PFSK-1 (cell line): ENCODE measurements around the gene NBEAL2.

Experiments
- FOXP2 ChIP-seq: optimal IDR thresholded peaks from 2 replicates; pipeline ENCODE3; 2011; ENCODE audit warnings: borderline replicate concordance, control low read depth, inconsistent platforms; ENCODE audit not compliant: insufficient read depth; ENCODE audit errors: extremely low read length, extremely low read depth
- POLR2AphosphoS5 ChIP-seq: IDR thresholded peaks from 2 replicates; pipeline ENCODE4 v1.6.1; 2012; ENCODE audit warnings: low read depth, mild to moderate bottlenecking, control low read depth, low read length, moderate library complexity
- SIN3A ChIP-seq: IDR thresholded peaks from 2 replicates; pipeline ENCODE4 v1.6.1; 2012; ENCODE audit warnings: mild to moderate bottlenecking, low read length, moderate library complexity, borderline replicate concordance; ENCODE audit not compliant: insufficient read depth
- TAF1 ChIP-seq: IDR thresholded peaks from 2 replicates; pipeline ENCODE4 v1.6.1; 2012; ENCODE audit warnings: low read length, control low read depth, borderline replicate concordance; ENCODE audit not compliant: insufficient read depth
- TF ChIP-seq, protein P1 (sequence below), 2 experiments: IDR thresholded peaks; 2 replicates each; pipeline versions ENCODE4 v1.6.1 to v1.8.0; 2011 to 2012; ENCODE audit warnings: low read depth in 2 of 2, low read length in 2 of 2, control low read depth in 1 of 2, inconsistent platforms in 1 of 2, mild to moderate bottlenecking in 1 of 2, moderate library complexity in 1 of 2; ENCODE audit not compliant: insufficient read depth in 1 of 2

The NBEAL2 gene

DNA sequence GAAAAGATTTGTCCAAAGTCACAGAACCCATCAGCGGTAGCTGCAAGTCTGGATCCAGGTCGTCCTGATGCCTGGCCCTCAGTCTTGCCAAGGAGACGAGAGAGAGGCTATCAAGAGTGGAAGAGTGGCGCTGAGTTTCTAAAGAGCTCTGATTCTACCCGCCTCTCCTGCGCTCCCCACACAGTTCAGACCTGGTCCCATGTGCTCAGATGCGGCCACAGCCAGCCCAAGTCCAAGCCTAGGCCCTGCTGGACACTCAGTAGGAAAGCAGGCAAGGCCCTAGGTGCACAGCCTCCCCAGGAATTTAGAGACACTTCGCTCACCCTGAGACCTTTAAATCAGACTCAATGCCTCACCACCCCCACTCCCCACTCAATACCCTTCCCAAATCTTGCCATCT lies 35.3 kb upstream of the NBEAL2 start:
- TF ChIP-seq SIN3A: no peak
- TF ChIP-seq TAF1: no peak
- TF ChIP-seq, protein P1, sequence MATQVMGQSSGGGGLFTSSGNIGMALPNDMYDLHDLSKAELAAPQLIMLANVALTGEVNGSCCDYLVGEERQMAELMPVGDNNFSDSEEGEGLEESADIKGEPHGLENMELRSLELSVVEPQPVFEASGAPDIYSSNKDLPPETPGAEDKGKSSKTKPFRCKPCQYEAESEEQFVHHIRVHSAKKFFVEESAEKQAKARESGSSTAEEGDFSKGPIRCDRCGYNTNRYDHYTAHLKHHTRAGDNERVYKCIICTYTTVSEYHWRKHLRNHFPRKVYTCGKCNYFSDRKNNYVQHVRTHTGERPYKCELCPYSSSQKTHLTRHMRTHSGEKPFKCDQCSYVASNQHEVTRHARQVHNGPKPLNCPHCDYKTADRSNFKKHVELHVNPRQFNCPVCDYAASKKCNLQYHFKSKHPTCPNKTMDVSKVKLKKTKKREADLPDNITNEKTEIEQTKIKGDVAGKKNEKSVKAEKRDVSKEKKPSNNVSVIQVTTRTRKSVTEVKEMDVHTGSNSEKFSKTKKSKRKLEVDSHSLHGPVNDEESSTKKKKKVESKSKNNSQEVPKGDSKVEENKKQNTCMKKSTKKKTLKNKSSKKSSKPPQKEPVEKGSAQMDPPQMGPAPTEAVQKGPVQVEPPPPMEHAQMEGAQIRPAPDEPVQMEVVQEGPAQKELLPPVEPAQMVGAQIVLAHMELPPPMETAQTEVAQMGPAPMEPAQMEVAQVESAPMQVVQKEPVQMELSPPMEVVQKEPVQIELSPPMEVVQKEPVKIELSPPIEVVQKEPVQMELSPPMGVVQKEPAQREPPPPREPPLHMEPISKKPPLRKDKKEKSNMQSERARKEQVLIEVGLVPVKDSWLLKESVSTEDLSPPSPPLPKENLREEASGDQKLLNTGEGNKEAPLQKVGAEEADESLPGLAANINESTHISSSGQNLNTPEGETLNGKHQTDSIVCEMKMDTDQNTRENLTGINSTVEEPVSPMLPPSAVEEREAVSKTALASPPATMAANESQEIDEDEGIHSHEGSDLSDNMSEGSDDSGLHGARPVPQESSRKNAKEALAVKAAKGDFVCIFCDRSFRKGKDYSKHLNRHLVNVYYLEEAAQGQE (IDR thresholded peaks at IDR 0.05; ENCODE audit: insufficient read depth in 1 of 2, low read depth in 2 of 2, low read length in 2 of 2): no peak
- no peak for TF ChIP-seq POLR2AphosphoS5
- TF ChIP-seq FOXP2: no peak

DNA sequence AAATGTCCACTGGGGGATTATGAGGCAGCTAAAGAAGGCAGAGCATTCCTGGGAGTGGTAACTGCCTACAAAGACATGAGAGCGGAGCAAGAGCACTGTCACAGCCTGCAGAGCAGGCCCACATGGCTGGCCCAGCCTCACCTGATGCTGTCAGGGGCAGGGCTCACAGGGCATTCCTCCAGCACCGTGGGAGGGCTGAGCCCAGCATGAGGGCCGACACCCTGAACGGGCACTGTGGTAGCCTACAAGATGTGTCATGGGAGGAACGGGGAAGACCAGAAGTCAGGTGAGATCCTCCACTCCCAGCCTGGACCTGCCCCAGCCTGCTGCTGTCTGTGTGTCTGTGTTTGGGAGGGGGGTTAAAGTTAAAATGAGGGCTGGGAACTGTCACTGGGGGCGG lies 33.0 kb upstream of the NBEAL2 start:
- TF ChIP-seq TAF1 (no peak), POLR2AphosphoS5 (no peak), SIN3A (no peak), FOXP2 (no peak)
- TF ChIP-seq, protein P1 (IDR thresholded peaks at IDR 0.05; ENCODE audit: insufficient read depth in 1 of 2, low read depth in 2 of 2, low read length in 2 of 2): no peak

DNA sequence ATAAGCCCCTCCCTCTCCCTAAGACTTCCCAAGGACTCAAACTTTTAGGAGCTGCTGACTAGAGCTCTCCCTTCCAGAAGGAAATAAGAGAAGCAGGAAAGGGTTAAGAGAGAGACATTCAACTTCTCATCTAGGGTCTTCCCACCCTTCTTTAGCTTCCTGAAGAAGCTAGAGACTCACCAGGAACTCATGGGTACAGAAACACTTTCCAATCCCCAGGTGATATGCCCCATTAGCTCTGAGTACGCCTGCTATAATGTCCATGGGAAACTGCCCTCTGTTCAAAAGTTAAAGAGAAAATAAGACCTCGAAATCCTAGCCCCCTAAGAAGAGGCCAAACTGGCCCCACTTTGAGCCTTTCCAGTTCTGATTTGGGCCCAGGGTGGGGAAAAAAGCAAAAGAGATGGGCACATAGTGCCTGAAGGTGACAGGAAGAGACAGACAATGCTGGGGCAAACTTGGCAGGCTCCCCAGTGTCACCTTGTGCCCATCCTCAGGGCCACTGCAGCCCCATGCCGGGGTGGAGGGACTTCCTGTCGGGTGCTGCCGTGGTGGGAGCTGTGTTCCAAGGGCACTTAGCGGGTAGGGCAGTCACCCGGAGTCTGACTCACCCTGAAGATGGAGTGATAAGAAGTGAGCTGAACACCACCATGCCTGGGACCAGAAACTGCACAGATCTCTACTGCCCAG lies 32.5 kb upstream of the NBEAL2 start:
- TF ChIP-seq SIN3A (no peak), FOXP2 (no peak), TAF1 (no peak), POLR2AphosphoS5 (no peak)
- TF ChIP-seq, protein P1 (IDR thresholded peaks at IDR 0.05; ENCODE audit: insufficient read depth in 1 of 2, low read depth in 2 of 2, low read length in 2 of 2): no peak

DNA sequence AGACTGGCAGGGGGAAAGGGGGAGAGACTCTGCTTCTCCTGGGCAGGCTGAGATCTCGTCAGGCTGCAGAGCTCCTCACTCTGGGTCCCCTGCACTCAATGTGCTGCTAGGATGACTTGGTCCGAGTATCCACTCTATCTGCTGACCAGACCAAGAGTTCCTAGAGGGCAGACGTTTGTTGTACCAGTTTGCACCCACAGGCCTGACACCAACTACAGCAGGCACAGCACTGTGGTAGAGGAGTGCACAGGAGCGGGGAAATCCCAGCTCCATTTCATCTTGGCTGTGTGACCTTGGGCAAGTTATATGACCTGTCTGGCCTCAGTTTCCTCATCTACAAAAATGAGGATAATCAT lies 31.9 kb upstream of the NBEAL2 start:
- TF ChIP-seq POLR2AphosphoS5: no peak

DNA sequence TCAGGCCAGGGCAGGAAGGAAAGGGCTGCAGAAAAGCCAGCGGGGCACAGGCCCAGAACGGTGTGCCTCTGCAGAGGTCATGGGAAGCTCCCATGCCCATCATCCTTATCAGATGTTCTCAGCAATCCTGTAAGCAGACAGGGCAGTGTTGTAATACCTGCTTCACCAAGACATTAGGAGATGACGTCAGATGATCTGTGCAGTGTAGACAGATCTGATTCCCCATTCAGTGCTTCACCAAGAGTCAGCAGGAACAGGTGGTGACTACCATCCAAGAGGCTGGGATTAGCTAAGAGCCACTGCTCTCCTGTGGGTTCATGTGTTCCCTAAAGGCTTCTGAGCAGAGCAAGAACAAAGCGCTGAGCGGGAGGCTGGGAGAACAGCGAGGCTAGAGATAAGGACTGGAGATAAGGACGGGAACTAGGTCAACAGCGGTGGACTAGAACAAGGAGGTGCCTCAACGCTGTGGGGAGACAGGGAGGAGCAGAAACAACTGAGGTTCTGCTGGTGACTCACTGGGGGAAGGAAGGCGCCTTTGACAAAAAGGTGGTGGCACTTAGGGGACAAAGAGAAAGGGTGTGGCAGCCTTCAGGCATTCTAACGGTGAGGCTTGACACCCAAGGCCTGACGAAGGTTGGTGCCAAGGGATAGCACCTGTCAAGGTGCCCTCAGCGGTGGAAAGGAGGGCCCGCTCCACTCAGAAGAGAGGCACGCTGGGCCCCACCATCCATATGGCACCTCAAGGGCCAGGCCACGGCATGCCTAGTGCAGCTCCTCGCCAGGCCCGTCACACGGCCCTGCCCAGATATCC lies 31.3 kb upstream of the NBEAL2 start:
- TF ChIP-seq, protein P1 (IDR thresholded peaks at IDR 0.05; ENCODE audit: insufficient read depth in 1 of 2, low read depth in 2 of 2, low read length in 2 of 2): no peak
- TF ChIP-seq POLR2AphosphoS5: no peak
- no peak for TF ChIP-seq FOXP2
- no peak for TF ChIP-seq SIN3A
- TF ChIP-seq TAF1: no peak
